ENCODE results near the gene LRP10. TPM values are rescaled to one million over a fixed set of nuclear protein-coding genes. Genes with fewer than 3 reads are reported as not detected.
"Not testable (repeated sequence)": the region's sequence is repeated elsewhere in the genome, so short reads cannot be mapped to it uniquely, and the experiment has no call there.

The LRP10 gene, protein sequence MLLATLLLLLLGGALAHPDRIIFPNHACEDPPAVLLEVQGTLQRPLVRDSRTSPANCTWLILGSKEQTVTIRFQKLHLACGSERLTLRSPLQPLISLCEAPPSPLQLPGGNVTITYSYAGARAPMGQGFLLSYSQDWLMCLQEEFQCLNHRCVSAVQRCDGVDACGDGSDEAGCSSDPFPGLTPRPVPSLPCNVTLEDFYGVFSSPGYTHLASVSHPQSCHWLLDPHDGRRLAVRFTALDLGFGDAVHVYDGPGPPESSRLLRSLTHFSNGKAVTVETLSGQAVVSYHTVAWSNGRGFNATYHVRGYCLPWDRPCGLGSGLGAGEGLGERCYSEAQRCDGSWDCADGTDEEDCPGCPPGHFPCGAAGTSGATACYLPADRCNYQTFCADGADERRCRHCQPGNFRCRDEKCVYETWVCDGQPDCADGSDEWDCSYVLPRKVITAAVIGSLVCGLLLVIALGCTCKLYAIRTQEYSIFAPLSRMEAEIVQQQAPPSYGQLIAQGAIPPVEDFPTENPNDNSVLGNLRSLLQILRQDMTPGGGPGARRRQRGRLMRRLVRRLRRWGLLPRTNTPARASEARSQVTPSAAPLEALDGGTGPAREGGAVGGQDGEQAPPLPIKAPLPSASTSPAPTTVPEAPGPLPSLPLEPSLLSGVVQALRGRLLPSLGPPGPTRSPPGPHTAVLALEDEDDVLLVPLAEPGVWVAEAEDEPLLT
- total RNA-seq, result 173 TPM

DNA sequence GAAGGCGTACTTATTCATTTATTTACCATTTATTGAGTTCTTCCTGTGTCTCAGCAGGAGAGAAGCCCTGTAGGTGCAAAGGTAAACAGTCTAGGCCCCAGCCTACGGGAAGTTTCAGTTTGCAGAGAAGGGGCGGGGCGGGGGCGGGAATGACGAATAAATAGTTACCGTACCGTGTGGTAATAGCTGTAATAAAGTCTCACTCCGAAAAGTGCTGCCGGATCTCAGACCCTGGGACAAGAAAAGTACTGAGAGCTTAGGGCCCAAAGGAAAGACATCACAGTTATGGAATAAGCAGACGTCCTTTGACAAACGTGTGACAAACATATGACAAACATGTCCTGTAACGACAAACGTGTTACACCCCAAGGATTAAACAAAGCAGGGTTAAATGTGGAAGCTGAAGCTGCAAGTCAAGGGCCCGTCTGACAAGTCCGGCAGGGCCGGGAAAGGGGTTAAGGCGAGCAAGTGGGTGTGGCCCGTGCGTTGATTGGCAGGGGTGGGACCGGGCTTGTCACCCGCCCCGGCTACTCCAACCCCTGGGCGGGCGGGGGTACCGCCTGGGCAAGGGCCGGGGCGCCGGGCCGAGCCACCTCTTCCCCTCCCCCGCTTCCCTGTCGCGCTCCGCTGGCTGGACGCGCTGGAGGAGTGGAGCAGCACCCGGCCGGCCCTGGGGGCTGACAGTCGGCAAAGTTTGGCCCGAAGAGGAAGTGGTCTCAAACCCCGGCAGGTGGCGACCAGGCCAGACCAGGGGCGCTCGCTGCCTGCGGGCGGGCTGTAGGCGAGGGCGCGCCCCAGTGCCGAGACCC lies at the start of gene LRP10:
LRP10 (plus strand) TSS at position 517 of the 809 bp plus-strand sequence. CDS start 564 bp downstream, outside the sequence.
- ATAC-seq, result peak; percentile 93

GRCh38 chr14:22822016-22822570 lies 49.4 kb upstream of the LRP10 start:
- no peak for ATAC-seq

DNA sequence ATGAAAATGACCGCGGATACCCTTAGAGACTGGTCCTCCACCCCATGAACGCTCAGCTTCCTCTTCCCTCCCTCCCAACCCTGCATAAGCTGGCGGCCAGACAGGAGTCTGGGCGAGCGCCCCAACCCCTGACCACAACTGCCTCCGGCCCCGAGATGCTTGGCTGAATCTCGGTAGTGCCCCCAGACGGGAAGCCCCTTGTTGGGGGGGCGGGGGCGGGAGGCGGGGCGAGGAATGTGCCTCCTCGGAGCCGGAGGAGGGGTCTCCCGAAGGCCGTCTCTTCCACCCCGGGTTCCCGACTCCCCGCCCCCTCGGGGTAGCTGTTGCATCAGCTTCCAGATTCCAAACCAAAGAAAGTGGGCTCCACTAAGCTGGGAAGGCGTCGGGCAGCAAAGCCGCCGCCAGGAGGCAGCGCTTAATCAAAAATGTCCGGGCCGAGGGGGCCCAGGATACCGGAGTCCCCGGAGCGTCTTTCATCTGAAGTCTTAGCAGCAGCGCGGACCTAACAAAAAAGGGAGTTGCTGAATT lies 48.9 kb upstream of the LRP10 start:
- ATAC-seq, result peak; percentile 45

DNA sequence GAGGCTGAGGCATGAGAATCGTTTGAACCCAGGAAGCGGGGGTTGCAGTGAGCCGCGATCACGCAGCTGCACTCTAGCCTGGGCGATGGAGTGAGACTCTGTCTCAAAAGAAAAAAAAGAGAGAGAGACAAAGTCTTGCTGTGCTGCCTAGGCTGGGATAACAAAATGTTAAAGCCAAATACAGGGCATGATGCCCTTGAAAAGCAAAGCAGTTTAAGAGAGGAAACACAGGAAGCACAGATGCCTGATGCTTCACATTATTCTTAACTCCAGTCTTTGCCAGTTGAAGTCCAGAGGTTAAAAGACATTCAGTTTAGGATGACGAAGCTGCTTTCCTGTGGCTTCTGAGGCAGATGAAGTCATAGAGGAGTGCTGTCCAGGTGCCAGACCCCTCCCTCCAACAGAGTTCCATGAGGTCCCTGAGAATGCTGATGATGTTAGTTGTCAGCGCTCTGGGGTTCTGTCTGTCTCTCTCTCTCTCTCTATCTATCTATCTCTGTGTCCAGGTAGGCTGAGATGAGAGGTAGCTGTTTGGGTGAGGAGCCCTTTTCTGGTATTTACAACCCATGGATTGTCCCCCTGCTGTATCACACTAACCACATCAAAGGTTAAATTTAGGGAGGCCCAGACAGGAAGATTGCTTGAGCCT lies 46.7 kb upstream of the LRP10 start:
- peak; percentile 36 for ATAC-seq

GRCh38 chr14:22829076-22829660 lies 42.4 kb upstream of the LRP10 start:
- not testable (repeated sequence) for ATAC-seq

DNA sequence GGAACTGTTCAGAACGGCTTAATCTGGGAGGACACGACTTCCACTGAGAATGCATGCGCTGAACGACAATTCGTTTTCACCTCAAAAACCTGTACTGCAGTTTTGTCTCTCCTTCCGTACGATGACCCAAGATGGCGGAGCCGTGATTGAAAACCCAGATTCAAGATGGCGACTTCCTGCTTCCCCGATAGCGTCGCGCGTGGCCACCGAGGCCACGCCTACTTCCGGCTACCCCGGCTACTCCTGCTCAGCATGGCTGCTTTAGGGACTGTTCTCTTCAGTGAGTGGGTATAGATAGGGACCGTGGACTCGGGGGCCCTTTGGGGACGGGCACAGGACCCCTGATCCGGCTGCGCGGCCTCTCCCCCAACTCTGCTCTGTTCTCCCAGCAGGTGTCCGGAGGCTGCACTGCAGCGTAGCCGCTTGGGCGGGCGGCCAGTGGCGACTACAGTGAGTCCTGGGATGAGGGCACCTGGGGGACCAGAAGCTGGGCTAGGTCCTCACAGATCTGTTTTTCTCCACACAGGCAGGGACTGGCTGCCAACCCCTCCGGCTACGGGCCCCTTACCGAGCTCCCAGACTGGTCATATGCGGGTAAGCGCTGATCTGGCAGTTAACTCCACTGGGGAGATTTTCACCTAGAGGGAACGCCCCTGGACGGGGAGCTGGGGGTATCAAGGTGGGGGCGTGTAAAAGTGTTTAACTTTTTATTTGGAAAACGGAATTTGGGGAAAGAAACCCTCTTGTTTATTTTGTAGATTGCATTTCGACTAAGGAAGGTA lies 41.7 kb upstream of the LRP10 start, which contains the start of gene MRPL52:
MRPL52 (plus strand) TSS at position 227 of the 782 bp plus-strand sequence; CDS start at position 253, 26 bp downstream.
- ATAC-seq, result peak; percentile 89

DNA sequence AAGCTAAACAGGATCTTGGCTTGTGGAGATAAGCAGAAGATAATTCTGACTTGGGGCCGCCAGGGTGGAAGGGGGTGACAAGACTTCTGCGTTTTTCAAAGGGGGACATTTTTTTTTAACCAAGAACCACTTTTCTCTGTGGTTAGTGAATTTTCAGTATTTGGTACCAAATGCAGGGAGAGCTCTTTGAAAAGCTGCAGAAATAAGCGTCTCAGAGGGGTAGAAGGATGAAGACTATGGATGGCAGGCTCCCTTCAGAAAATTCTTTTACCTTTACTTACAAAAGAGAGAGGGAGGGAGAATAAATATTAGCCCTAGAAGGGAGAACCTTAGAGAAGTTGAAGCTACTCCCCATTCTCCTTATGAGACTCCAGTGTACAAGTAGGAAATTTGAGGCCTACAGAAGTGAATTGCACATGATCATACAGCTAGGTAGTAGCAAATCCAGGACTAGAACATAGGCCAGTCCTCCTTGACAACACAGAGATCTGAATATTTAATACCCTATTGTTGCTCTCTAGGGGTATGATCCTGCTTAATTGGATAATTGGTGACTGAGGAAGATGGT lies 41.0 kb upstream of the LRP10 start:
- ATAC-seq, result no peak

- no peak for ATAC-seq
Measured at GRCh38 chr14:22835505-22835904, 36.0 kb upstream of the LRP10 start.

DNA sequence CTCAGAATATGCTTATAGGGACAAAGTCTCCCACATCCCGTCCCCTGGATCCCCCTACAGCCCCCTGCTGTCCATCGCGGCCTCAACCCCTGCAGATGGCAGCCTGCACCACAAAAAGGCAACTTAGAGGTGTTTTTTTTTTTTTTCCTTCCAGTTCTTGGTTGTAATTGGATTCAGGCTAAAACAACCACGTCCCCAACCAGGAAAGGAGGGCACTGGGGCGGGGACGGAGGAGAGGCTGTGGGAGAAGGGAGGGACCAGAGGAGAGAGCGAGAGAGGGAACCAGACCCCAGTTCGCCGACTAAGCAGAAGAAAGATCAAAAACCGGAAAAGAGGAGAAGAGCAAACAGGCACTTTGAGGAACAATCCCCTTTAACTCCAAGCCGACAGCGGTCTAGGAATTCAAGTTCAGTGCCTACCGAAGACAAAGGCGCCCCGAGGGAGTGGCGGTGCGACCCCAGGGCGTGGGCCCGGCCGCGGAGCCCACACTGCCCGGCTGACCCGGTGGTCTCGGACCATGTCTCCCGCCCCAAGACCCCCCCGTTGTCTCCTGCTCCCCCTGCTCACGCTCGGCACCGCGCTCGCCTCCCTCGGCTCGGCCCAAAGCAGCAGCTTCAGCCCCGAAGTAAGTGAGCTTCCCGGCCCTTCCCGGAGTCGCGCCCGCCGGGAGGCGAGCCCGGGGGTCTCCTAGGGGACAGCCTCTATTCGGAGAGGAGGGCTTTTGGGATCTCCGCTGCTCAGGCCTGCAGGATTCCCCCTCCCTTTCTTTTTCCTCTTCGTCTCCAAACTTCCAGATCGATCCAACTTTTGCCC lies 35.0 kb upstream of the LRP10 start, which contains the start of gene MMP14:
MMP14 (plus strand) TSS at position 285 of the 813 bp plus-strand sequence; CDS start at position 518, 233 bp downstream.
- peak; percentile 47 for ATAC-seq

DNA sequence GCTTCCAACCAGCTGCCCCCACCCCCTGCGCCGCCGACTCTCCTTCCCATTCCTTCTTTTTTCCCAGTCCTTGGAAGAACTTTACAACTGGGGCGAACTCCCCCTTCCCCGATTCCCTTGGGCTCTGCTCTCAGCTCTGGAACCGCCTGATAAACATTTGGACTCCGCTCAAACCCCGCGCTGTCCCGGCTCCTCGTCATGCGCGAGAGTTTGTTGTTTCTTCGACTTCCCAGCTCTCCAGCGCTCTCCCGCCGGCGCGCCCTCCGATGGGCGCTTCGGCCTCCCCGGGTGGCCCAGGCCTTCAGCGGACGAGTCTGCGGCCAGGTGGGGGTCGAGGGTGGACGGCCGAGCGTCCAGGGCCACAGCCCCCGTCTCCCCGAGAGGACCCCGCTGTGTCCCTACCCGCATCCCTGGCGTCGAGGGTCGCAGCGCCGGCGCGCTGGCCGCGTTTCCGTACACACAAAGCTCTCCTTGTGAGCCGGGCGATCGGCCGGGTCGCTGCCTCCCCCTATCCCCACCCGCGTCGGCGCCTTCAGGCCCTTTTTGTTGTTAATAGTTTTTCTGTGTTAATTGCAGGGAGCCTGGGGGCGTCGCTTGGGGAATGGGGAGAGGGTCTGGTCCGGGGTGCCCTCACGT lies 34.3 kb upstream of the LRP10 start:
- ATAC-seq, result peak; percentile 45

DNA sequence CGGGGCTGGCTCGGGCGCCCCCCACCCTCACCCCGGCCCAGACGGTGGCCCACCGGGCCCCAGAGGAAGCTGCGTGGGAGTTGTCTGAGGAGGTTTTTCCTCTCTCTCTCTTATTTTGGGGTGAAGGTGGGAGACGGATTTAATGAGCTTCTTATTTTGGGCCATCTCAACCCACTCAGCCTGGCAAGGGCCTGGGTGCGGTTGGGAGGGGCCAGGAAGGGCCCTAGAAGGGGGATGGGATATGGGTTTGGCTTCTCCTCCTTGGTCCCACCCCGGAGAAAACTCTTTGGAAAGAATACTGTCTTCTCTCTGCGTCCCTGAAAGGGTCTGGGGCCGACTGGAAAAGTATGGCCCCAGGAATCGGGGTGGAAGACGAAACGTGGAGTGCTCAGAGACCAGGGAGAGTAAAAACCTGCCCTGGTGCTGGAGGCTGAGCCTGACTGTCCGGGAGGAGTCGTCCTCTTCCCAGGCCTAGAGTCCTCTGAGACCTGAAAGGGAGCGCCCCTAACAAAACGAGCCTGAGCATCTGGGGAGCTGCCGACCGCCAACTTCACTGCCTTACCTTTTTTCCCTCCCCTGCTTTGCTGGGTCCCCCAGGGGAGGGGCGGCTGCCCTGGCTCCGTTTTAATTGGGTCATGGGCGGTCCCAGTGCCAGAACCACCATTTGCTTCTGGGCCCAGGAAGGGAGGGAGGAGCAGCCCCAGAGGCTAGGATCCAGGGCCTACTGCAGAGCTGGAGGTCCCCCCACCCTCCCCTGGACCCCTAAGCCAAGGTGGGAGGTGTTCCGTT lies 33.6 kb upstream of the LRP10 start:
- peak; percentile 53 for ATAC-seq

- peak; percentile 9 for ATAC-seq
Measured at GRCh38 chr14:22838631-22839041, 32.9 kb upstream of the LRP10 start.

DNA sequence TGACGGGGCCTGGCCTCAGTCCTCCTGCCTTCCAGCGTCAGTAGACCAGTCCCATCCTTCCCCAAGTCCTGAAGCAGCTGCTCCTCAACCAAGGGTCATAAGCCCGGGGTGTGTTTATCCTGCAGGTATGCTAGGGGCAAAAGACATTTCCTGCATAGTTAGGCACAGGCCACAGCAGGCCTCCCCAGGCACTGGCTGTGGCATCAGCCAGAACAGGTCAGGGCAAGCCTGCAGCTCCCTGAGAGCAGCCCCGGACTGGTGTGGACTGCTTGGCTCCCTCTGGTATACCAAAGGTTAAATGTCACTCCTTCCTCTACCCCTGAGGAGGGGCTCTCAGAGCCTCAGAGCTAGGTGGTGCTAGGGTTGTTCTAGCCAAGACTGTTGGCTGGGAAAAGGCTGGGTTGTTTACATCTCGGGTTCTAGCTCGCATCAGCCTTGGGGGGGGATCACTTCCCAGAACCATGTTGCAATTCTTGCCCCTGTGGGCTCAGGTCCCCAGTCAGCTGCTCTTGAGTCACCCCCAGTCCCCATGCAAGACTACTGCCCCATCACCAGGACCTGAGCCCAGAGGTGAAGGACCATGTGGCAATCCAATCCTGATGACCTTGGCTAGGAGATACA lies 32.3 kb upstream of the LRP10 start:
- peak; percentile 81 for ATAC-seq

DNA sequence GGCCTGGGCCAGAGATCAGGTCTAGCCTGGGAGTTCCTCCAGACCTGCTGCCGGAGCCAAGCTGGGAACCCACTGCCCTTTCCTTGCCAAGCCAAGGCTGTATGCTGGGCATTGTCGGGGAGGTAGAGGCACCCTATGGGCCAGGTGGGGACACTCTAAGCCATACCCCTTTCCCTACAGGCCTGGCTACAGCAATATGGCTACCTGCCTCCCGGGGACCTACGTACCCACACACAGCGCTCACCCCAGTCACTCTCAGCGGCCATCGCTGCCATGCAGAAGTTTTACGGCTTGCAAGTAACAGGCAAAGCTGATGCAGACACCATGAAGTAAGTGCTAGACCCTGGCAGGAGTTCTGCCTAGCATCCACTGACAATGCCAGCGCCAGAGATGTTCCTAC lies 30.2 kb upstream of the LRP10 start:
- no peak for ATAC-seq

GRCh38 chr14:22841769-22842168 lies 29.8 kb upstream of the LRP10 start:
- no peak for ATAC-seq

GRCh38 chr14:22842211-22843122 lies 29.1 kb upstream of the LRP10 start:
- no peak for ATAC-seq

Data from esophagus mucosa (tissue), 1 donor.